H1 (cell line): ENCODE data around the gene EIF4E3. TPM values are rescaled to one million over a fixed set of nuclear protein-coding genes. Genes with fewer than 3 reads are reported as not detected.

Experiments used
- CTCF ChIA-PET: fragments of 300-600 bp; sonication (Branson Sonifier 250); formaldehyde crosslinking; loops from one replicate; lab custom pipeline; 2021; ENCODE audit not compliant: partially characterized antibody; lab: Charles Lee
- POLR2A ChIA-PET: fragments of 300-600 bp; sonication (Branson Sonifier 250); formaldehyde crosslinking; loops from one replicate; lab custom pipeline; 2021; ENCODE audit warnings: inconsistent platforms; ENCODE audit not compliant: partially characterized antibody; lab: Charles Lee
- DNase-seq, 2 experiments: peaks; one replicate each; pipeline versions ENCODE4 v3.0.0 to v3.0.0-alpha.2; 2010 to 2022; ENCODE audit warnings: low spot score in 2 of 2, low read depth in 1 of 2, mixed read lengths in 1 of 2
- FAIRE-seq: peaks from 2 replicates; lab custom pipeline; 2011; peaks lifted over from hg19 to GRCh38; lab: Jason Lieb, UNC
- H2AFZ ChIP-seq: 2 replicates; pipeline ENCODE4 v1.8.1; 2012; ENCODE audit warnings: low read length, inconsistent platforms
- H2AK5ac ChIP-seq: 2 replicates; pipeline ENCODE4 v1.6.1; 2013; ENCODE audit warnings: low read depth, low read length
- H2BK120ac ChIP-seq: replicated peaks from 2 replicates; pipeline ENCODE3; 2013; ENCODE audit warnings: low read depth, low read length, inconsistent platforms
- H2BK12ac ChIP-seq: 2 replicates; pipeline ENCODE4 v1.6.1; 2013; ENCODE audit warnings: low read depth, low read length
- H2BK15ac ChIP-seq: 2 replicates; pipeline ENCODE4 v1.6.1; 2013; ENCODE audit warnings: low read length
- H2BK20ac ChIP-seq: 2 replicates; pipeline ENCODE4 v1.6.1; 2013; ENCODE audit warnings: low read length
- H2BK5ac ChIP-seq: 2 replicates; pipeline ENCODE4 v1.6.1; 2013; ENCODE audit warnings: low read depth, low read length
- H3K14ac ChIP-seq: 2 replicates; pipeline ENCODE4 v1.6.1; 2013; ENCODE audit warnings: inconsistent platforms; ENCODE audit not compliant: insufficient read length
- H3K18ac ChIP-seq: 2 replicates; pipeline ENCODE4 v1.6.1; 2013; ENCODE audit warnings: low read length; ENCODE audit errors: extremely low read depth
- H3K23ac ChIP-seq: 2 replicates; pipeline ENCODE4 v1.6.1; 2013; ENCODE audit warnings: inconsistent platforms; ENCODE audit not compliant: insufficient read length
- H3K23me2 ChIP-seq: 2 replicates; pipeline ENCODE4 v1.6.1; 2013; ENCODE audit warnings: low read depth, low read length
- H3K27ac ChIP-seq: 2 replicates; pipeline ENCODE4 v1.6.1; 2011; ENCODE audit warnings: low read depth, low read length, inconsistent platforms
- H3K27me3 ChIP-seq, 4 experiments: replicated peaks in 1 of 4; 1 replicate in 1 of 4; 2 replicates in 3 of 4; pipeline versions ENCODE4 v1.6.1 to v1.8.1; 2011 to 2013; ENCODE audit warnings: low read length in 3 of 4, mild to moderate bottlenecking in 3 of 4, inconsistent platforms in 2 of 4, mixed read lengths in 2 of 4, moderate library complexity in 1 of 4; ENCODE audit not compliant: control insufficient read depth in 3 of 4, insufficient read depth in 3 of 4; ENCODE audit errors: extremely low read depth in 1 of 4
- H3K36me3 ChIP-seq, 4 experiments: 2 replicates each; pipeline versions ENCODE4 v1.6.1 to v1.8.1; 2011 to 2013; ENCODE audit warnings: mild to moderate bottlenecking in 4 of 4, low read length in 3 of 4, moderate library complexity in 2 of 4, control low read depth in 1 of 4, inconsistent platforms in 1 of 4; ENCODE audit not compliant: insufficient read depth in 4 of 4, control insufficient read depth in 2 of 4
- H3K4ac ChIP-seq: replicated peaks from 2 replicates; pipeline ENCODE3; 2013; ENCODE audit warnings: low read length, low read depth, mixed read lengths, inconsistent platforms; ENCODE audit not compliant: insufficient read length
- H3K4me1 ChIP-seq, 4 experiments: replicated peaks in 1 of 4; 1 replicate in 1 of 4; 2 replicates in 3 of 4; pipeline versions ENCODE4 v1.6.1 to v1.8.1; 2011 to 2013; ENCODE audit warnings: low read length in 3 of 4, inconsistent platforms in 2 of 4, mixed read lengths in 1 of 4; ENCODE audit not compliant: insufficient read depth in 4 of 4, control insufficient read depth in 3 of 4
- H3K4me2 ChIP-seq, 2 experiments: 2 replicates each; pipeline versions ENCODE4 v1.6.1 to v1.8.1; 2011 to 2013; ENCODE audit warnings: low read depth in 2 of 2, low read length in 2 of 2, control low read depth in 1 of 2, inconsistent platforms in 1 of 2, mild to moderate bottlenecking in 1 of 2; ENCODE audit not compliant: insufficient read depth in 1 of 2
- H3K4me3 ChIP-seq, 4 experiments: fragments of 200-600, 300-600 bp in 1 of 4; sonication (generic), shearing (Covaris generic), sonication (Bioruptor Twin) in 1 of 4; 2 replicates each; pipeline versions ENCODE4 v1.5.1 to v1.8.1; 2011 to 2016; ENCODE audit warnings: low read length in 4 of 4, low read depth in 3 of 4, control low read depth in 2 of 4, inconsistent platforms in 2 of 4, mild to moderate bottlenecking in 2 of 4, mixed read lengths in 1 of 4, moderate library complexity in 1 of 4; ENCODE audit not compliant: insufficient read depth in 2 of 4; ENCODE audit errors: extremely low read depth in 1 of 4
- H3K56ac ChIP-seq: replicated peaks from 2 replicates; pipeline ENCODE3; 2013; ENCODE audit warnings: low read depth, mild to moderate bottlenecking, mixed read lengths, low read length, inconsistent platforms; ENCODE audit not compliant: insufficient read length
- H3K79me1 ChIP-seq: 2 replicates; pipeline ENCODE4 v1.6.1; 2013; ENCODE audit warnings: low read depth, low read length, control low read depth
- H3K79me2 ChIP-seq, 2 experiments: 2 replicates each; pipeline versions ENCODE4 v1.6.1 to v1.8.1; 2012 to 2013; ENCODE audit warnings: low read length in 2 of 2, mild to moderate bottlenecking in 2 of 2, inconsistent platforms in 1 of 2; ENCODE audit not compliant: insufficient read depth in 2 of 2, control insufficient read depth in 1 of 2
- H3K9ac ChIP-seq, 4 experiments: replicated peaks in 1 of 4; 1 replicate in 1 of 4; 2 replicates in 3 of 4; pipeline versions ENCODE4 v1.6.1 to v1.8.1; 2011 to 2013; ENCODE audit warnings: low read depth in 3 of 4, low read length in 3 of 4, control low read depth in 2 of 4, mild to moderate bottlenecking in 2 of 4, moderate library complexity in 2 of 4, inconsistent platforms in 1 of 4; ENCODE audit errors: extremely low read depth in 1 of 4
- H3K9me3 ChIP-seq, 2 experiments: 2 replicates each; pipeline versions ENCODE4 v1.6.1 to v1.8.1; 2012 to 2013; ENCODE audit warnings: mild to moderate bottlenecking in 2 of 2, moderate library complexity in 2 of 2, control low read depth in 1 of 2, inconsistent platforms in 1 of 2, low read depth in 1 of 2, low read length in 1 of 2, mixed read lengths in 1 of 2; ENCODE audit not compliant: insufficient read depth in 2 of 2
- H4K20me1 ChIP-seq, 2 experiments: replicated peaks in 1 of 2; 2 replicates each; pipeline versions ENCODE3 to v1.8.1; 2011 to 2013; ENCODE audit warnings: inconsistent platforms in 2 of 2, low read length in 2 of 2, mild to moderate bottlenecking in 1 of 2; ENCODE audit not compliant: insufficient read depth in 2 of 2, control insufficient read depth in 1 of 2
- H4K5ac ChIP-seq: 2 replicates; pipeline ENCODE4 v1.6.1; 2013; ENCODE audit warnings: low read length, low read depth, mixed read lengths, inconsistent platforms; ENCODE audit not compliant: insufficient read length
- H4K8ac ChIP-seq: 2 replicates; pipeline ENCODE4 v1.8.0; 2013; ENCODE audit warnings: mild to moderate bottlenecking, moderate library complexity, low read length, inconsistent platforms; ENCODE audit not compliant: insufficient read depth; ENCODE audit errors: extremely low read depth
- H4K91ac ChIP-seq: replicated peaks from 2 replicates; pipeline ENCODE3; 2013; ENCODE audit warnings: low read length, mixed read lengths, inconsistent platforms; ENCODE audit not compliant: insufficient read length
- CHD1 ChIP-seq: IDR thresholded peaks from 2 replicates; pipeline ENCODE4 v1.6.1; 2012; ENCODE audit warnings: low read depth, low read length, improper control_type of control experiment
- EP300 ChIP-seq, 2 experiments: IDR thresholded peaks; 1 replicate in 1 of 2; 2 replicates in 1 of 2; pipeline ENCODE4 v1.6.1; 2011 to 2012; ENCODE audit warnings: low read depth in 2 of 2, low read length in 2 of 2, mild to moderate bottlenecking in 2 of 2, borderline replicate concordance in 1 of 2, inconsistent platforms in 1 of 2, moderate library complexity in 1 of 2
- EZH2 ChIP-seq: fragments of 200-600 bp; sonication (generic); IDR thresholded peaks from 2 replicates; pipeline ENCODE4 v1.7.1; 2012; ENCODE audit warnings: low read depth, mild to moderate bottlenecking, moderate library complexity, low read length, inconsistent platforms; ENCODE audit not compliant: severe bottlenecking
- KDM5A ChIP-seq: fragments of 200-600 bp; IDR thresholded peaks from 2 replicates; pipeline ENCODE4 v1.7.1; 2012; ENCODE audit warnings: mild to moderate bottlenecking, low read length, inconsistent platforms, mixed read lengths
- PHF8 ChIP-seq: fragments of 200-600 bp; sonication (generic); conservative IDR thresholded peaks from 2 replicates; pipeline ENCODE4 v1.7.1; 2012; ENCODE audit warnings: low read depth, mild to moderate bottlenecking, inconsistent platforms, low read length, moderate library complexity
- POLR2AphosphoS5 ChIP-seq: IDR thresholded peaks from 2 replicates; pipeline ENCODE4 v1.6.1; 2011; ENCODE audit warnings: low read depth, low read length
- RFX5 ChIP-seq: IDR thresholded peaks from 2 replicates; pipeline ENCODE4 v1.6.1; 2011; ENCODE audit warnings: low read depth, low read length, improper control_type of control experiment, borderline replicate concordance
- SAP30 ChIP-seq: fragments of 300-600 bp; sonication (generic); IDR thresholded peaks from 2 replicates; pipeline ENCODE4 v1.7.1; 2012; ENCODE audit warnings: low read length, moderate library complexity, mild to moderate bottlenecking, inconsistent platforms; ENCODE audit not compliant: insufficient read depth, insufficient replicate concordance
- SP4 ChIP-seq: IDR thresholded peaks from 2 replicates; pipeline ENCODE4 v1.6.1; 2012; ENCODE audit warnings: low read length, inconsistent platforms
- SRF ChIP-seq: IDR thresholded peaks from 2 replicates; pipeline ENCODE4 v1.6.1; 2011; ENCODE audit warnings: mild to moderate bottlenecking, low read depth, low read length, moderate library complexity
- SUZ12 ChIP-seq: fragments of 200-600 bp; sonication (generic); IDR thresholded peaks from 2 replicates; pipeline ENCODE4 v1.6.1; 2012; ENCODE audit warnings: mild to moderate bottlenecking, inconsistent platforms, low read length, moderate library complexity, mixed read lengths
- TBP ChIP-seq: IDR thresholded peaks from 2 replicates; pipeline ENCODE4 v1.6.1; 2011; ENCODE audit warnings: low read depth, low read length, improper control_type of control experiment
- WGBS, 2 experiments: shearing (Covaris generic) in 1 of 2; methylation state at CpG; one replicate each; pipeline versions ENCODE4 v1.1.6 to v1.1.7; 2013 to 2015; ENCODE audit warnings: low lambda C conversion rate in 2 of 2, mixed read lengths in 2 of 2, inconsistent platforms in 1 of 2, low coverage in 1 of 2, missing lambda C conversion rate in 1 of 2; ENCODE audit not compliant: insufficient replicate concordance in 2 of 2, insufficient coverage in 1 of 2, insufficient read length in 1 of 2; ENCODE audit errors: extremely low coverage in 1 of 2, missing lambda C conversion rate in 1 of 2; 5-methylcytosine and 5-hydroxymethylcytosine counted together
- polyA plus RNA-seq, 7 experiments: library from polyadenylated mRNA; depleted of rRNA in 3 of 7; stranded (reverse) in 5 of 7; unstranded in 2 of 7; fragments of >200 nt in 5 of 7; fragments of 200-250 nt in 2 of 7; gene quantifications; 1 replicate in 5 of 7; 2 replicates in 1 of 7; 4 replicates in 1 of 7; pipeline versions ENCODE4 v1.2.1 to v1.2.3, GENCODE V29; 2011 to 2013; ENCODE audit warnings: missing spikeins in 2 of 7, mixed read lengths in 2 of 7
- total RNA-seq: library from RNA; stranded (reverse); fragmentation: NEBNext Ultra II Directional; extraction: Animal tissue kit (Norgen Biotek cat#: 25700); gene quantifications from 2 replicates; pipeline ENCODE4 v1.2.1, GENCODE V29; 2021

The EIF4E3 gene
- total and polyA plus RNA-seq, 2 of the 8 experiments (the other 6 are each of a cell fraction or from before 2014, with no cell fraction given), result 5.2 to 17.0 TPM

DNA sequence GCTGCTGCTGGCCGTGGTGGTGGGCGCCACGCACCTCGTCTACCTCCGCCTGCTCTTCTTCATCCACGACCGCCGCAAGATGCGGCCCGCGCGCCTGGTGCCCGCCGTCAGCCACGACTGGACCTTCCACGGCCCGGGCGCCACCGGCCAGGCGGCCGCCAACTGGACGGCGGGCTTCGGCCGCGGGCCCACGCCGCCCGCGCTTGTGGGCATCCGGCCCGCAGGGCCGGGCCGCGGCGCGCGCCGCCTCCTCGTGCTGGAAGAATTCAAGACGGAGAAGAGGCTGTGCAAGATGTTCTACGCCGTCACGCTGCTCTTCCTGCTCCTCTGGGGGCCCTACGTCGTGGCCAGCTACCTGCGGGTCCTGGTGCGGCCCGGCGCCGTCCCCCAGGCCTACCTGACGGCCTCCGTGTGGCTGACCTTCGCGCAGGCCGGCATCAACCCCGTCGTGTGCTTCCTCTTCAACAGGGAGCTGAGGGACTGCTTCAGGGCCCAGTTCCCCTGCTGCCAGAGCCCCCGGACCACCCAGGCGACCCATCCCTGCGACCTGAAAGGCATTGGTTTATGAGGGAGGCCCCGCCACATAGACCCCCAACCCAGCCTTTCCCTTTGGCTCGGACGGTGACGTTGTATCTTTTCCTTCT is 29.5 kb upstream of the EIF4E3 start:
- DNase-seq (peak in 1 of 2 experiments; percentile 55), FAIRE-seq (no peak)
- peak overlapping the region; percentile 85 to 97 for H3K4me2 ChIP-seq
- peak overlapping the region; percentile 73 for H4K8ac ChIP-seq
- peak overlapping the region; percentile 18 for H3K56ac ChIP-seq
- peak overlapping the region; percentile 99; the same call in 1 of the 2 replicates for H2BK12ac ChIP-seq
- no peaks in the 10 kb centered on the region for H3K36me3 ChIP-seq
- H3K4me1 ChIP-seq, result peaks cover 0 to 12% (median 5%) of the 10 kb centered on the region in 4 experiments
- POLR2A ChIA-PET, result interaction anchor here (0.9 to 1.9 kb wide), 6 partner anchors 10 to 62 kb away, joined by 3 to 6 read pairs (median 4); partner anchors contain the start of gene PROK2
- no peaks in the 10 kb centered on the region for H3K79me1 ChIP-seq
- H3K27me3 ChIP-seq, result peaks cover 15 to 47% (median 41%) of the 10 kb centered on the region in 4 experiments
- H2AFZ ChIP-seq, result no peak overlapping the region
- H3K14ac ChIP-seq, result no peak overlapping the region
- H3K79me2 ChIP-seq, result no peaks in the 10 kb centered on the region; a peak in 1 of 4 replicates
- no peak overlapping the region for H2AK5ac ChIP-seq
- CTCF ChIA-PET, result interaction anchor here (0.7 to 1.2 kb wide), 4 partner anchors 25 to 73 kb away, joined by 3 to 5 read pairs (median 4); no protein-coding TSS in a partner anchor
- 13% methylated on average over 58 of the region's 65 CpGs; no CpG with 5 or more reads in 1 of the 2 experiments for WGBS, 2 experiments
- H2BK15ac ChIP-seq, result no peak overlapping the region; the same call in 1 of the 2 replicates
- no peak overlapping the region for H3K23ac ChIP-seq
- 0 out of 2 replicates have a peak overlapping the region, but pooled peaks have one; percentile 61 for H2BK20ac ChIP-seq
- no peak overlapping the region for H2BK5ac ChIP-seq
- no peak overlapping the region for H2BK120ac ChIP-seq
- H3K4ac ChIP-seq, result peak overlapping the region; percentile 48
- H4K5ac ChIP-seq, result no peak overlapping the region
- no peaks in the 10 kb centered on the region for H3K9me3 ChIP-seq
- peak overlapping the region; percentile 94 for H4K91ac ChIP-seq
- H3K4me3 ChIP-seq, result peak overlapping the region; percentile 50 to 58 (median 54)
- peak overlapping the region; percentile 95; the same call in 1 of the 2 replicates for H3K18ac ChIP-seq
- H3K27ac ChIP-seq, result no peak overlapping the region
- peak overlapping the region in 1 of 4 experiments; percentile 83; a peak in 2 of 7 replicates for H3K9ac ChIP-seq
- no peaks in the 10 kb centered on the region for H4K20me1 ChIP-seq
- H3K23me2 ChIP-seq, result peaks cover 10% of the 10 kb centered on the region; the same call in 1 of the 2 replicates
- TF ChIP-seq EP300 (IDR thresholded peaks at IDR 0.05; ENCODE audit: borderline replicate concordance in 1 of 2, low read depth in 2 of 2, low read length in 2 of 2), result no peak
- no peak for TF ChIP-seq KDM5A
- TF ChIP-seq RFX5, result no peak
- no peak for TF ChIP-seq SAP30
- TF ChIP-seq CHD1, result no peak
- TF ChIP-seq SUZ12, result peak; percentile 52; the same call in 1 of the 2 replicates
- no peak for TF ChIP-seq SRF
- no peak for TF ChIP-seq SP4
- TF ChIP-seq POLR2AphosphoS5, result no peak
- TF ChIP-seq TBP, result no peak
- peak; percentile 67 for TF ChIP-seq EZH2
- TF ChIP-seq PHF8, result peak; percentile 18; the same call in 1 of the 2 replicates
